Superior temporal gyrus (tissue), 1 donor: ENCODE results near the gene NAP1L1.
A peak's percentile ranks its signal among the peaks of the same experiment; 100 is the strongest.

ENCODE experiments used
- DNase-seq: peaks from one replicate; pipeline ENCODE4 v3.0.0-alpha.2; 2016; ENCODE audit errors: extremely low spot score

The NAP1L1 gene

GRCh38 chr12:76083904-76084862, at the start of gene NAP1L1:
TSS of gene NAP1L1 (minus strand) at chr12:76084685. CDS start at chr12:76074219, 10,466 bp downstream.
- peak; percentile 98 for DNase-seq

- no peak for DNase-seq
Measured at GRCh38 chr12:76127588-76127987, 43.1 kb upstream of the NAP1L1 start.

DNA sequence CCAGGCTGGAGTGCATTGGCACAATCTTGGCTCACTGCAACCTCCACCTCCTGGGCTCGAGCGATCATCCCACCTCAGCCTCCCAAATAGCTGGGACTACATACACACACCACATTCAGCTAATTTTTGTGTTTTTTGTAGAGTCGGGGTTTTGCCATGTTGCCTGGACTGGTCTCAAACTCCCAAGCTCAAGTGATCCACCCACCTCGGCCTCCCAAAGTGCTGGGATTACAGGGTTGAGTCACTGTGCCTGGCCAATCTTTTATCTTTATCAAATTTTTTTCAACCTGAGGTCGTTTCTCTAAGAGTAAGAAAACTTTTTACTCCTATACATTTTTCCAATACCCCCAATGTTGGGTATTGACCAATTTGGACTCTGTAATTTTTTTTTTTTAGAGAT, 40.0 kb upstream of the NAP1L1 start:
- DNase-seq = no peak

DNA sequence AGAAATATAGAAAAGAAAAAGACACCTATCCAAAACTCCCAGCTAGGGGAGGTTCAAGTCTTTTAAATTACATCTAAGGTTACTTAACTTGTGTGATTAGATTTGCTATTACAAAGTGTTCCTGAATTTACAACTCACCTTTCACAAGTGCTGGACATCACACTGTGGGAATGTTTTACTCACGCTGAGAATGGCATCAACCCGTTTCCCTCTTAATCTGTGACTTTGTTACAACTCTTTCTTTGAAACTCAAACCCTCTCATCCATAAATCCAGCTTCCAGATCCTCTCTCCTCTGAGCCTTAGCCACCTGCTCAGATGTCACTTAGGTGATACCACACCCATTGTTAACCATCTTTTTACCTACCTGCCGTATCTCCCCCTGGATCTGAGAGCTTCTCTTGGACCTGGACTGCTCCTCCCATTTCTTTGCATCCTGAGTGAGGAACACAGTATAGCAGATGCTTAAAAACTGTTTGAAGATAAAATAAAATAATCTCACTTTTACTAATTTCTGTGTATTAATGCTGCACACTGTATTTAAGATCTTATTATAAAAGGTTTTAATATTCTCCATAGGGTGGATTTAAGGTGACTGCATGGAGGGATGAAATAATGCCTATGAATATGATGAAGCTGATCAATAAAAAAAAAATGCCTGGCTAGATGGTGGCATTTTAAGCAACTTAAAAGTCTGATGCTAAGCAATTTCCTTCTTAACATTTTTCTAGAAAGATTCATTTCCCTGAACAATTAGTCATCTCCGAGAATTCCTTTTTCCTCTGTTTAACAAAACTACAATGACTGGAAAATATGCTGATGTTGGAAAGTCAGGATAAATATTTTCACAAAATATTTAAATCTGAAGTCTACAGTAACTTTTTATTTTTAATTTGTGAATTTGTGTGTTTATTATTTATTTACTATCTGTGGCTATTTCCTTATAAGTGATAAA, 39.1 kb upstream of the NAP1L1 start:
- DNase-seq = no peak

DNA sequence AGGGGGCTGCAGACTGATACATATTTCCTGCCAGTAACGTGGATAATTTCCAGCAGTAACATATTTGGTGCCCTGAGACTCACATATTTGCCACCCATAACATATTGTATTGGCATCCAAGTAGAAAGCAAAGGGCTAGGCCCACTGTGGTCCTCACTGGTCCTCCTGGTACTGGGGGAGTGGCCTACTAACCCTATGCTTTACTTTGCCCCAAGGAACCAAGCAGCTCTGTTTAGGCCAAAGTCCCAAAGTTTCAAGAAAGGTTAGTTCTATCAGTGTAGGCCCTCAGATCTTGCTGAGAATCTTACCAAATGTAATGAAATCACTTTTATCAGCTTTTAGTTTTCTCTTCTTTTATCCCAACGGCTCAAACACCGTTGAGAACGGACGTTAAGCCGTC, 35.4 kb upstream of the NAP1L1 start:
- no peak for DNase-seq

GRCh38 chr12:76117751-76118150, 33.3 kb upstream of the NAP1L1 start:
- no peak for DNase-seq

GRCh38 chr12:76117067-76117691, 32.7 kb upstream of the NAP1L1 start:
- DNase-seq = no peak

- no peak for DNase-seq
Measured at GRCh38 chr12:76113800-76114757, 29.6 kb upstream of the NAP1L1 start.

- DNase-seq = no peak
Measured at GRCh38 chr12:76111209-76111749, 26.8 kb upstream of the NAP1L1 start.

GRCh38 chr12:76109879-76110278, 25.4 kb upstream of the NAP1L1 start:
- DNase-seq = no peak

DNA sequence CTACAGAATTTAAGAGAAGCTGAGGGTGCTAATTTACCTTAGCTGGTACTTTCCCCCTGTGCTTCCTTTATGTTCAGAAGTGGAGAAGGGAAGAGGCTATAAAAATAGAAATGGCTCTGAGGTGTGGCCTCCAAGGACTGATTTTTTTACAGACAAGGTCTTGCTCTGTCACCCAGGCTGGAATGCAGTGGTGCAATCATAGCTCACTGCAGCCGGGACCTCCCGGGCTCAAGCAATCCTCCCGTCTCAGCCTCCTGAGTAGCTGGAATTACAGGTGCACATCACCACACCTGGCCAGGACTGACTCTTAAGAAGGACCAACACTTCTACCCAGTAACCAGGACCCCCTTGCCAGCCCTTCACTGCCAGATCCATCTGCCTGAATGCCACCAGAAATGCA, 23.9 kb upstream of the NAP1L1 start:
- no peak for DNase-seq

DNA sequence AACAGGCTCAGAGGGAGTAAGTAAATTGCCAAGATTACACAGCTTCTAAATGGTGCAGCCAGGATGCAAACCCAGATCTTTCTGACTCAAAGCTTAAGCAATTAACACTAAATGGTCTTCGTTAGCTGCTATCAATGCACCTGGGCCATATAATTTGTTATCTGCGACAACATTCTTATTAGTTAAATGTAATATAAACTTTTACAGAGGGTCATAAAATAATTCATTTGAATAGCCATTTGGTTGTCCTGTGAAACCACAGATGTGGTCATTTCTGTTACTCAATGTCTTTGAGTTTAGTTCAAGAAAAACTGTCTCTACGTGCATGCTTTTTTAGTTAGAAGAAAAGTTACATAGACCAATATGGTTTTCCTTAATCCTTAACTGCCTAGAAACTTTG, 22.1 kb upstream of the NAP1L1 start:
- no peak for DNase-seq

GRCh38 chr12:76103958-76104357, 19.5 kb upstream of the NAP1L1 start:
- DNase-seq = no peak

GRCh38 chr12:76101739-76102385, 17.4 kb upstream of the NAP1L1 start:
- DNase-seq = no peak

DNA sequence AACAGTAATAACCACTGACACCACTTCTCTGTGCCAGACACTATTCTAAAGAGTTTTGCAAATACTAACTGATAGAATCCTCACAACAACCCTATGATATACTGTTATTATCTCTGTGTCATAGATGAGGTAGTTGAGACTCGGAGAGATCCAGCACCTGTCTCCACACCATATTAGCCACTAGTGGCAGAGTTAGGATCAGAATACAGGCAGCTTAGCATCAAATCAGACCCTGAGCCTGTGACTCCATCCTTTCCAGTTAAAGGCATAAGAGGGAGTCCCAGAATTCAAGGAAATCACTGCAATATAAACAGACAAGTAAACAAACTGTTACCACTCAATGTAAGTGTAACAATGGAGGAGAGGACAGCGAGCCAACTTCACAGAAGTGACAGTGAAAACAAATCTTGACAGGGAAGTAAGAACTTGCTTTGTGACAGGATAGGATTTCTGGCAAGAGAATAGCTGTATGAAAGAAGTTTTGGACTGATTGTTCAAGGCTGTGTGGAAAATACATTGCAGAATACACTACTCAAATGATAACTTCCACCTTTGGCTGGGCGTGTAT, 11.7 kb upstream of the NAP1L1 start:
- no peak for DNase-seq

- no peak for DNase-seq
Measured at GRCh38 chr12:76094754-76095153, 10.3 kb upstream of the NAP1L1 start.

DNA sequence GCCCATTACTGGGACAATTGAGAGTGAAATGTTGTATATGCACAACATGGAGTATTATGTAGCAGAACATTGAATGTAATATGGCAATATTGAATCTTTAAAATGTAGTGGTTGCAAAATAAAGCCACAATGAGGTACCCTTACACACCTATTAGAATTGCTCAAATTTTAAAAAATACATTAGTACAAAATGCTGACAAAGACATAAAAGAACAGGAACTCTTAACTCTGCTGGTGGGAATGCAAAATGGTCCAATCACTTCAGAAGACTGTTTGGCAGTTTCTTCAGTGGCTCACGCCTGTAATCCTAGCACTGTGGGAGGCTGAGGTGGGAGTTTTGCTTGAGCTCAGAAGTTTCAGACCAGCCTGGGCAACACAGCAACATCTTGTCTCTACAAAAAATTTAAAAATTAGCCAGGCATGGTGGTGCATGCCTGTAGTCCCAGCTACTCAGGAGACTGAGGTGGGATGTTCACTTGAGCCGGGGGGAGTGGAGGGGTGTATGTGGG, 6.8 kb upstream of the NAP1L1 start:
- no peak for DNase-seq

DNA sequence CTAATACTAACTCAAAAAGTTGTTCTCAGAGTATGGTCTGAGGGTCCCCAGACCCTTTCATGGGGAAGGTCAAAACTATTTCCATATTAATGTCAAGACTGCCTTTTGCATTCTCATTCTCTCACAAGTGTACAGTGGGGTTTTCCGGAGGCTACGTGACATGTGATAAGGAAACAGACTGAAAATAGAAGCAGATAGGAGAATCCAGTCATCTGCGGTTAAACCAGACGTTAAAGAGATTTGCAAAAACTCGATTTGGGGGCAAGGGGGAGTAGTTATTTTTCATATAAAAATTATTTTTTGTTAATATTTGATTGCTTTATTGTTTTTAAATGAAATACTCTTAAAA, 1.0 kb upstream of the NAP1L1 start:
- DNase-seq = no peak

DNA sequence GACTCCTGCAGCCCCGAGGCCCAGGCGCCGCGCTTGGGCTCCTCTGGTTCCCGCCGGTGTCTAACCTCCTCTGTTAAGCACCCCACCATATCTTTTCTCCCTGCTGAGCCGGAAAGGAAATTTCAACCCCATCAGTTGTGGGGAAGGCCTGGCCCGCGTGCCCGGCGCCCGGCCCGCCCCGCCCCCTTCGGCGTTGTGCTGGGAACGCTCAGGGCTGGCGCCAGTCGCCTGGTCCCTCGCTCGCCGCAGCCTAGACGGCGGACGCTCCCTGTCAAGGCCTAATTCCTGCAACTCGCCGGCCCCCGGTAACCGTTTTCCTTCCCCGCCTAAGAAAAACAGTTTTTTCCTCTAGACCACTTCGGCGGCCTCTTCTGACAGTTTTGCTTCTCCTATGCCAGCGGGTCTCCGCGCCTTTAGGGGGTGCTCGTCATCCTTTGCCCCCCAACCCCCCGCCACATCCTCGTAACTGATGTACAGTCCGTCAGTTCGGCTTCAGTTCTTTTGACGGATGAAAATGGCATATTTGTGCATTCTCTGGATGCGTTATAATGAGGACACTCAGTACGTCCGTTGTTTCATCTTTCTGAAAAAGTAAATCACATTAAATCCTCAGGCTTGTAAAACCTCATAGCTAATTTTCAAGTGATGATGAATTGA, 506 bp upstream of the NAP1L1 start:
- peak; percentile 78 for DNase-seq
